Loucy (cell line): ENCODE results near the gene CD3G.

Experiments
- CTCF ChIP-seq: fragments of 200-600 bp; sonication (generic); conservative IDR thresholded peaks from 2 replicates; pipeline ENCODE4 v1.5.1; 2014; ENCODE audit warnings: mild to moderate bottlenecking, antibody characterized with exemption, low read length
- EZH2phosphoT487 ChIP-seq: fragments of 200-600 bp; IDR thresholded peaks from 2 replicates; pipeline ENCODE4 v1.6.1; 2018; ENCODE audit warnings: antibody characterized with exemption, mild to moderate bottlenecking, moderate library complexity, borderline replicate concordance

- no peak for TF ChIP-seq CTCF
- TF ChIP-seq EZH2phosphoT487: no peak
Observed at GRCh38 chr11:118328745-118329144, 15.4 kb upstream of the CD3G start.
